Embryonic facial prominence (tissue), 1 donor: Measurements from ENCODE around the gene PCBP3.

Experiments
- DNase-seq: peaks from one replicate; pipeline ENCODE4 v3.0.0-alpha.2; 2016; ENCODE audit errors: extremely low spot score

Gene PCBP3

DNA sequence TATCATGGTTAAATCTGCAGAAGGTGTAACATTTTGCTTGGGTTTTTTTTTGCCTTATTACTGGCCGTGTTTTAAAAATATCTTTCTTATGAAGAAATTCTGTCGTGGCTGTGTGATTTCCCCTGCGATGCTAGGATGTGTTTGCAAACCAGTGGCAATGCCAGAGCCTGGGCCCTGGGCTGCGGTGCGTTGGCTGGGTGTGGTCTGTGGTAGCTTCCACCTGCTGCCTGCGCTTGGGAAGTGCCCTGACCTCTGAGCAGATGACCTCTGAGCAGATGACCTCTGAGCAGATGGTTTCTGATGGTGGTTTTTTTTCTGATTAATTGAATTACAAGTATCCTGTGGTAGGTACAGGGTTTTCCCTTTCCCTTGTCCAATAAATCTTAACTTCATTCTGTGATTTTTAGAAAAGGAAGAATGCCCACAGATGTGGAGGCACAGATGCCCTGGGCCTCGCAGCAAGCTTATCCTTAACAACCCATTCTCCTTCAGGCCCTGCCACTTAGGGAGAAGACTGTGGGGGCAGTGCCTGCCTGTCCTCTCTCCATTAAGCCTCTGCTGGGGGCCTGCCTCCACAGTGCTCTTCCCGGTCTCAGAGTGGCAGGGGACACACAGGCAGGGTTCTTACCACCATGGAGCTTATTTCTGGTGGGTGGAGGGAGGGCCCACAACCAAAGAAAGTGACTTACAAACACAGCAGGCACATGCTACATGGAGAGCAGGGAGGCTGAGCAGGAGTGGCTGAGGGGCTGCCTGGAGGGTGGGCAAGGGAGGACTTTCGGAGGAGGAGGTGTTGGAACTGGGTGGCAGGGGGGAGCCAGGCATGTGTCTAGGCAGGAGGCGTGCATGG is 81.7 kb downstream of the PCBP3 start:
- no peak for DNase-seq

GRCh38 chr21:45725844-45726200 is 82.3 kb downstream of the PCBP3 start:
- no peak for DNase-seq

GRCh38 chr21:45726438-45726837 is 82.9 kb downstream of the PCBP3 start:
- DNase-seq = no peak

DNA sequence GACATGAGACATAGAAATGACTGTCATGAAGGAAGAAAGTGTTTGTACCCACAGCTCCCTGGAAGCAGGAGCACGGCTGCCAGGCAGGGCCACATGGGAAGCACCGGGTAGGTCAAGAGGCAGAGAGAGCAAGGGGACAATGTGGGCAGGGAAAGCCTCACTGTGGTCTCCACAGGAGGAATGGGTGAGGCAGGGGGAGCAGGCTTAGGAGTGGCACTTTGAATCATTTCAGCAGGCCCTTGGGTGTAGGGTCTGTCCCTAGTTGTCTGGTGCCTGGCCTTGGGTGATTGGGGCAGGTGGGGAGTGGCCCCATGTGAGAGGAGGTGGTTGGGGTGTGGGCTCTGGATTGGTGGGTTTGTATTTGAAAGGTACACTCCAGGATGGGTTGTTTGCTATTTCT is 83.9 kb downstream of the PCBP3 start:
- DNase-seq = no peak

- DNase-seq = no peak
Observed at GRCh38 chr21:45735259-45736000, 91.9 kb downstream of the PCBP3 start.

DNA sequence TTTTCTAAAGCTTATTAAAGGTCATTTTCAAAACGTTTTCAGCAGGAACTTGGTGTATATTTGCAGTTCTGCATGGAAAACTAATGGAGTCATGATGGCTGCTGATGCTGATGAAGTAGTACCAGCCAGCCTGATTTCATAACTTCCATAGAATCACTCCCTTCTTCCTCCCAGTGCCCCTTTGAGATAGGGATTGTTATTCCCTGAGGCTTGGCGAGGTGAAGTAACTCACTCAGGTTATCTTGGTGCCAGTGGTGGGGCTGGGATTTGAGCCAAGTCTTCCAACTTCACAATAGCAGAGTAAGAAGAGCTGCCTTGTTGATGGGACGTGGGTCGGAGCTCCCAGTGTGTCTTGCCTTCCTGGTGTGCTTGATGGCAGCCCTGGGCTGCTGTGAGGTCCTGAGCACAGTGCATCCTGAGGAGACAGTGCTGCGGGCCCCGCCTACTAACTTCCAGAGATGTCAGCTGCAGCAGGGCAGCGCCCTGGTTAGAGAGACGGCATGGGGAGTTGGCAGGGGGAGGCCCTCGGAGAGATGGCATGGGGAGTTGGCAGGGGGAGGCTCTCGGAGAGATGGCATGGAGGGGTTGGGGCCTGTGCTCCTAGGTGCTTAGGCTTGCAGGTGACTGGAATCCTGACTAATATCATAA is 92.6 kb downstream of the PCBP3 start:
- no peak for DNase-seq

DNA sequence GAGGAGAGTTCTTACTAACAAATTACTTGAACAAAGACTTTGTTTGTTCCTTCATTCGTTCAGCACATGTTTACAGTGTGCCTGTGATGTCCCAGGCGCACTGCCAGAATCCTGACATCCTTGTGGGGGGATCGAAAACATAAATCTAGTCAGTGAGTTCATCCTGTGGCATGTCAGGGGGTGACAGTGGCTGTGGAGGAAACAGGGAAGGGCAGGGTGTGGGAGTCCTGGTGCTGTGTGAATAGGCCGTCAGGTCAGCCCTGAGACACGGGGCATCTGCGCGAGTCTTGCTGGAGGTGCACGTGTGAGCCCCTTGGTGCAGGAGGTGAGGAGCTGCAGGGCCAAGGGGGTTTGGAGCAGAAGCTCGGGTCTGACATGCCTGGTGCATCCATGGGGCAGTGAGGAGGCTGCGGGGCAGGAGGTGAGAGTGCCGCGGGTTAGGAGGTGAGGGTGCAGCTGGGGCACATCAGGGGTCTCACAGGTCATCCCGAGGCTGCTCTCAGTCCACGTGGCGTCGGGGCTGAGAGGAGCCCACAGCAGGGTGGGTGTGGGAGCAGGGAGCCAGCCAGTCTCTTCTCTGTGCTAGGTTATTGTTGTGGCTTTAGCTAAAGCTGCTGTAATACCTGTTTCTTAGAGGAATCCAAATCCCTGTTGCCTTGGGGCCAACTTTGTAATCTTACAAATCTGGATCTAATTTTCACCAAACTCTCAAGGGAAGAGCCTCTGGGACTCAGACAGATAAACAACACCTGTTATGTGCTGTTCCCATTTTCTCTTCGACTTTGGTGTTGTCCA is 93.4 kb downstream of the PCBP3 start:
- no peak for DNase-seq

- no peak for DNase-seq
Observed at GRCh38 chr21:45737485-45738166, 94.1 kb downstream of the PCBP3 start.

GRCh38 chr21:45739218-45740087 is 95.9 kb downstream of the PCBP3 start:
- no peak for DNase-seq

DNA sequence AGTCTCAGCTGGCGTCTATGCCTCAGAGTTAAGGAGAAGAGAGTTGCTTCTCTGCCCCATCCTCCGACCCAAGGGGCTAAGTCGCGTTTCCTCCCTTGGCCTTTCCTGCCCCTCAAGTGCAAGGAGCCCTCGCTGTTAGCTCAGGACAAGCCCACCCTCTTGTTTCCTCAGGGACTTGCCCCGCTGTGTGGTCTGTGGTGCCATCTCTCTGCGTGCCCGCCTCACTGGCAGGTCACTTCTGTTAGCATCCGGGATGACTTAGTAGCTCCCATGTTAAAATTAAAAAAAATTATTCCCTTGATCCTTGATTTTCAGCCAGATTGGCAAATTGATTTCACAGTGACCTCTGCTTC is 96.5 kb downstream of the PCBP3 start:
- no peak for DNase-seq

DNA sequence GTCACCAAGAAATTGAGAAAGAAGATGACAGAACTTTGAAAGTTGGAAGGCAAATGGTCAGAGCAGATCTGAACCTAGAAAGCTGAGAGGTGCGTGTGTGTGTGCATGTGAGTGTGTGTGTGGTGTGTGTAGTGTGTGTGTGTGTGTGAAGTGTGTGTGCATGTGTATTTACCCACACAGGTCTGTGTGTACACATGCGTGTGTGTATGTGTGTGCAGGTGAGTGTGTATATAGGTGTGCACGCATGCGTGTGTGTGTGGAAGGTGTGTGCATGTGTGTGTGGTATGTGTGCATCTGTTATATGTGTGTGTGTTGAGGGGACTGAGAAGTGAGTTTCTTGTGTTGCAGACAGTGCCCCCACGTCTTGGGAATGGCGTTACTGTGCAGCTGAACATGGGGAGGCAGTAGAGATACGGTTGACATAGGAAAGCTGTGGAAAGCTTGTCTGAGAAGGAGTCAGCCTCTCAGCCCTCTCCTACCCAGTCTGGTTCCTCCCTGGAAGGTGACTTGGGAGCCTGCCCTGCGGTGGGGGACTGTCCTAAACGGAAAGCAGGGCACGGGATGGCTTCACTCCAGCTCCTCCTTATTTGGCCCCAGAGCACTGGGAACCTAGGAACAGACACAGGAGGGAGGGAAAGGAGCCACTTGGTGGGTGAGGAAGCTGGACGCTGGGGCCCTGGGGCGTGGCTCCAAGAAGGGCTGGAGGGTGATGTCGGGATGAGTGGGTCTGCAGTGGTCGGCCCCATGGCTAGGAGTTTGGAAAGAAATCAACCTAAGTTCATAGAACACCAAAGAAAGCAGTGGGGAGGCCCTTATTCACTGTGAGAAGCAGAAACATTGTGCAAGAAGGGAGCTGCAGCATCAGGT is 97.2 kb downstream of the PCBP3 start:
- no peak for DNase-seq

- no peak for DNase-seq
Observed at GRCh38 chr21:45741691-45742090, 98.2 kb downstream of the PCBP3 start.

GRCh38 chr21:45742247-45742646 is 98.7 kb downstream of the PCBP3 start:
- no peak for DNase-seq

GRCh38 chr21:45745256-45745655 is 101.7 kb downstream of the PCBP3 start:
- no peak for DNase-seq

DNA sequence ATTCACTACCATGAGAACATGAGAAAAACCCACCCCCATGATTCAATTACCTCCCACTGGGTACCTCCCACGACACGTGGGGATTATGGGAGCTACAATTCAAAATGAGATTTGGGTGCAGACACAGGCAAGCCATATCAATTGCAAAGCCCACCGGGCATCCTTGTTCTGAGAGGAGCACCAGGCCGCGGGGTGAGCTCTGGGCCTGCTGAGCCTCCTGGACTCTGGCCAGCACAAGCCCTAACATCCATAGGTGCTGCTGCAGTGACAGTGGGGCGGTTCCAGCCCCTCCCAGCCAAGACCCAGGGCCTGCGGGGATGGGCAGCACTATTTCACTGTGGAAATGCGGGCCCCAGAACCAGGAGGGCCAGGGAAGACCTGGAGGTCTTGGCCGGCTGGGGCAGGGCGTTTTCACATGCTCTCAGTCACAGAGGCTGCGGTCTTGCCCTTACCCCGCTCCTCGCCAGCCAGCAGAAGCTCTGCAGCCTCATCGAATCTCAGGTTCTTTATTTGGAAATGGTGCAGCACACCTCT is 103.8 kb downstream of the PCBP3 start:
- no peak for DNase-seq

GRCh38 chr21:45747802-45748445 is 104.4 kb downstream of the PCBP3 start:
- DNase-seq = no peak

- DNase-seq = no peak
Observed at GRCh38 chr21:45748593-45748992, 105.1 kb downstream of the PCBP3 start.

- no peak for DNase-seq
Observed at GRCh38 chr21:45749974-45750373, 106.4 kb downstream of the PCBP3 start.

DNA sequence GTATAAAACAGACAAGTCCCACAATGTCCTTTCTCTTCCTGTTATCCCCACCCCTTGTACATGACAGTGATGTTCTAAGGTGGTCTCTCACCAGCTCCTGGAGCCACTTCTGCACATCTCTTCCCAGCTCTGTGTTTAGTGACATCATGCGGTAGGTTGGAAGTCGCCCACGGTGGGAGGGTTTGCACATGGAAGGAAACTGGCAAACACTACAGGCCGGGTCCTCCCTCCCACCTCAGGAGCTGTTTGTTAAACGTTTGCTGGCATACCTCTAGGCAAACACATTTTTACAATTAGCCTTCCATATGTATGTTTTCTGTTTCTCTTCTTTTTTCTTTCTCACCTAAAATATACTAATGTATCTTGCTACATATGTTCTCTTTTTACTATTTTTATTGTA is 107.4 kb downstream of the PCBP3 start:
- DNase-seq = no peak
